ENCODE results near the gene RASSF8. TPM values are rescaled to one million over a fixed set of nuclear protein-coding genes. Genes with fewer than 3 reads are reported as not detected.

The RASSF8 gene
- total RNA-seq, 1 experiment from 2014 or later: 9.2 TPM

- ChIA-PET POLR2A (interaction anchor here (0.6 kb wide), 1 partner anchor 686 kb away, joined by 3 read pairs; no protein-coding TSS in a partner anchor), RAD21 (ENCODE audit: low non-redundant PET in 1 of 2, low total read pairs in 2 of 2, uncharacterized antibody in 2 of 2, unreplicated experiment in 2 of 2) (no interaction called here), CTCF (interaction anchor here (1.1 kb wide), 1 partner anchor 618 kb away, joined by 3 read pairs; no protein-coding TSS in a partner anchor)
- ATAC-seq (no peak), DNase-seq (ENCODE audit: low read depth, low spot score) (no peak)
- H3K9me2 ChIP-seq (ENCODE audit: insufficient read depth): no peaks in the 10 kb centered on the region
- no peaks in the 10 kb centered on the region for H3K79me2 ChIP-seq (ENCODE audit: insufficient read depth, low read length)
- BruUV-seq (replicated peaks): no TSS peak
- no peak overlapping the region for H2AFZ ChIP-seq (ENCODE audit: low read depth, low read length, poor library complexity, severe bottlenecking)
- no peak overlapping the region for H3K4me3 ChIP-seq (replicated peaks in 1 of 2; ENCODE audit: low read depth in 1 of 2, low read length in 2 of 2)
- no peaks in the 10 kb centered on the region for H4K20me1 ChIP-seq (ENCODE audit: insufficient read depth)
- intact Hi-C loops (cut with micrococcal nuclease): no loop called here
- no peaks in the 10 kb centered on the region for H3K9me3 ChIP-seq (ENCODE audit: control insufficient read depth in 1 of 2, insufficient read depth in 1 of 2, low read depth in 1 of 2, low read length in 2 of 2)
- H3K4me1 ChIP-seq (ENCODE audit: control insufficient read depth in 1 of 2, insufficient read depth in 2 of 2, low read length in 2 of 2): no peaks in the 10 kb centered on the region
- no peaks in the 10 kb centered on the region for H3K27me3 ChIP-seq (ENCODE audit: insufficient read depth, low read length)
- H3K9ac ChIP-seq (ENCODE audit: low read length): no peak overlapping the region
- TF ChIP-seq ELF1 (IDR thresholded peaks at IDR 0.05; ENCODE audit: borderline replicate concordance, low read depth) (no peak), POLR2A (IDR thresholded peaks at IDR 0.05; ENCODE audit: borderline replicate concordance, extremely low read depth, insufficient read depth, insufficient read length) (no peak), POLR2AphosphoS5 (IDR thresholded peaks at IDR 0.05; ENCODE audit: low read depth, low read length) (no peak), EZH2phosphoT487 (IDR thresholded peaks at IDR 0.05; ENCODE audit: borderline replicate concordance) (no peak), SRF (IDR thresholded peaks at IDR 0.05; ENCODE audit: low read depth) (no peak), CBX3 (IDR thresholded peaks at IDR 0.05; ENCODE audit: low read depth) (no peak), CEBPB (IDR thresholded peaks at IDR 0.05; ENCODE audit: low read depth) (no peak), ZFX (IDR thresholded peaks at IDR 0.05) (no peak), EZH2 (IDR thresholded peaks at IDR 0.05) (no peak), SIN3A (IDR thresholded peaks at IDR 0.05; ENCODE audit: low read depth) (no peak)
- TF ChIP-seq, protein P1, sequence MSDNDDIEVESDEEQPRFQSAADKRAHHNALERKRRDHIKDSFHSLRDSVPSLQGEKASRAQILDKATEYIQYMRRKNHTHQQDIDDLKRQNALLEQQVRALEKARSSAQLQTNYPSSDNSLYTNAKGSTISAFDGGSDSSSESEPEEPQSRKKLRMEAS (IDR thresholded peaks at IDR 0.05): no peak
- TF ChIP-seq, protein P2, sequence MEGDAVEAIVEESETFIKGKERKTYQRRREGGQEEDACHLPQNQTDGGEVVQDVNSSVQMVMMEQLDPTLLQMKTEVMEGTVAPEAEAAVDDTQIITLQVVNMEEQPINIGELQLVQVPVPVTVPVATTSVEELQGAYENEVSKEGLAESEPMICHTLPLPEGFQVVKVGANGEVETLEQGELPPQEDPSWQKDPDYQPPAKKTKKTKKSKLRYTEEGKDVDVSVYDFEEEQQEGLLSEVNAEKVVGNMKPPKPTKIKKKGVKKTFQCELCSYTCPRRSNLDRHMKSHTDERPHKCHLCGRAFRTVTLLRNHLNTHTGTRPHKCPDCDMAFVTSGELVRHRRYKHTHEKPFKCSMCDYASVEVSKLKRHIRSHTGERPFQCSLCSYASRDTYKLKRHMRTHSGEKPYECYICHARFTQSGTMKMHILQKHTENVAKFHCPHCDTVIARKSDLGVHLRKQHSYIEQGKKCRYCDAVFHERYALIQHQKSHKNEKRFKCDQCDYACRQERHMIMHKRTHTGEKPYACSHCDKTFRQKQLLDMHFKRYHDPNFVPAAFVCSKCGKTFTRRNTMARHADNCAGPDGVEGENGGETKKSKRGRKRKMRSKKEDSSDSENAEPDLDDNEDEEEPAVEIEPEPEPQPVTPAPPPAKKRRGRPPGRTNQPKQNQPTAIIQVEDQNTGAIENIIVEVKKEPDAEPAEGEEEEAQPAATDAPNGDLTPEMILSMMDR (IDR thresholded peaks at IDR 0.05 in 2 of 3, conservative IDR thresholded peaks at IDR 0.05 in 1 of 3; ENCODE audit: borderline replicate concordance in 1 of 3, insufficient read depth in 1 of 3, low read depth in 2 of 3, low read length in 2 of 3): no peak
- TF ChIP-seq, protein P3, sequence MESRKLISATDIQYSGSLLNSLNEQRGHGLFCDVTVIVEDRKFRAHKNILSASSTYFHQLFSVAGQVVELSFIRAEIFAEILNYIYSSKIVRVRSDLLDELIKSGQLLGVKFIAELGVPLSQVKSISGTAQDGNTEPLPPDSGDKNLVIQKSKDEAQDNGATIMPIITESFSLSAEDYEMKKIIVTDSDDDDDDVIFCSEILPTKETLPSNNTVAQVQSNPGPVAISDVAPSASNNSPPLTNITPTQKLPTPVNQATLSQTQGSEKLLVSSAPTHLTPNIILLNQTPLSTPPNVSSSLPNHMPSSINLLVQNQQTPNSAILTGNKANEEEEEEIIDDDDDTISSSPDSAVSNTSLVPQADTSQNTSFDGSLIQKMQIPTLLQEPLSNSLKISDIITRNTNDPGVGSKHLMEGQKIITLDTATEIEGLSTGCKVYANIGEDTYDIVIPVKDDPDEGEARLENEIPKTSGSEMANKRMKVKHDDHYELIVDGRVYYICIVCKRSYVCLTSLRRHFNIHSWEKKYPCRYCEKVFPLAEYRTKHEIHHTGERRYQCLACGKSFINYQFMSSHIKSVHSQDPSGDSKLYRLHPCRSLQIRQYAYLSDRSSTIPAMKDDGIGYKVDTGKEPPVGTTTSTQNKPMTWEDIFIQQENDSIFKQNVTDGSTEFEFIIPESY (IDR thresholded peaks at IDR 0.05; ENCODE audit: extremely low read depth, insufficient replicate concordance, low read length): no peak
- TF ChIP-seq, protein P4, sequence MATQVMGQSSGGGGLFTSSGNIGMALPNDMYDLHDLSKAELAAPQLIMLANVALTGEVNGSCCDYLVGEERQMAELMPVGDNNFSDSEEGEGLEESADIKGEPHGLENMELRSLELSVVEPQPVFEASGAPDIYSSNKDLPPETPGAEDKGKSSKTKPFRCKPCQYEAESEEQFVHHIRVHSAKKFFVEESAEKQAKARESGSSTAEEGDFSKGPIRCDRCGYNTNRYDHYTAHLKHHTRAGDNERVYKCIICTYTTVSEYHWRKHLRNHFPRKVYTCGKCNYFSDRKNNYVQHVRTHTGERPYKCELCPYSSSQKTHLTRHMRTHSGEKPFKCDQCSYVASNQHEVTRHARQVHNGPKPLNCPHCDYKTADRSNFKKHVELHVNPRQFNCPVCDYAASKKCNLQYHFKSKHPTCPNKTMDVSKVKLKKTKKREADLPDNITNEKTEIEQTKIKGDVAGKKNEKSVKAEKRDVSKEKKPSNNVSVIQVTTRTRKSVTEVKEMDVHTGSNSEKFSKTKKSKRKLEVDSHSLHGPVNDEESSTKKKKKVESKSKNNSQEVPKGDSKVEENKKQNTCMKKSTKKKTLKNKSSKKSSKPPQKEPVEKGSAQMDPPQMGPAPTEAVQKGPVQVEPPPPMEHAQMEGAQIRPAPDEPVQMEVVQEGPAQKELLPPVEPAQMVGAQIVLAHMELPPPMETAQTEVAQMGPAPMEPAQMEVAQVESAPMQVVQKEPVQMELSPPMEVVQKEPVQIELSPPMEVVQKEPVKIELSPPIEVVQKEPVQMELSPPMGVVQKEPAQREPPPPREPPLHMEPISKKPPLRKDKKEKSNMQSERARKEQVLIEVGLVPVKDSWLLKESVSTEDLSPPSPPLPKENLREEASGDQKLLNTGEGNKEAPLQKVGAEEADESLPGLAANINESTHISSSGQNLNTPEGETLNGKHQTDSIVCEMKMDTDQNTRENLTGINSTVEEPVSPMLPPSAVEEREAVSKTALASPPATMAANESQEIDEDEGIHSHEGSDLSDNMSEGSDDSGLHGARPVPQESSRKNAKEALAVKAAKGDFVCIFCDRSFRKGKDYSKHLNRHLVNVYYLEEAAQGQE (IDR thresholded peaks at IDR 0.05; ENCODE audit: low read depth): no peak
- H3K27ac ChIP-seq (ENCODE audit: low read depth, low read length): no peak overlapping the region
- H3K36me3 ChIP-seq (ENCODE audit: control insufficient read depth in 1 of 2, insufficient read depth in 2 of 2, low read length in 2 of 2): no peaks in the 10 kb centered on the region
- no peak overlapping the region for H3K4me2 ChIP-seq (ENCODE audit: low read length)
Observed at GRCh38 chr12:26034371-26035142, 76.1 kb downstream of the RASSF8 start.

Data from HCT116 (cell line).